Stimulated activated CD8-positive, alpha-beta memory T cell treated with anti-CD3 and anti-CD28 coated beads, Interleukin-15, amount 100 ng/mL, for 48 hours (primary cell): ENCODE data around the gene DDIT4.
"Not testable (repeated sequence)": the region's sequence is repeated elsewhere in the genome, so short reads cannot be mapped to it uniquely, and the experiment has no call there.

Experiments
- DNase-seq, 2 donors: peaks; one replicate each; pipeline ENCODE4 v3.0.0-alpha.2; 2020; ENCODE audit warnings: low read depth in 2 of 2

Gene DDIT4

DNA sequence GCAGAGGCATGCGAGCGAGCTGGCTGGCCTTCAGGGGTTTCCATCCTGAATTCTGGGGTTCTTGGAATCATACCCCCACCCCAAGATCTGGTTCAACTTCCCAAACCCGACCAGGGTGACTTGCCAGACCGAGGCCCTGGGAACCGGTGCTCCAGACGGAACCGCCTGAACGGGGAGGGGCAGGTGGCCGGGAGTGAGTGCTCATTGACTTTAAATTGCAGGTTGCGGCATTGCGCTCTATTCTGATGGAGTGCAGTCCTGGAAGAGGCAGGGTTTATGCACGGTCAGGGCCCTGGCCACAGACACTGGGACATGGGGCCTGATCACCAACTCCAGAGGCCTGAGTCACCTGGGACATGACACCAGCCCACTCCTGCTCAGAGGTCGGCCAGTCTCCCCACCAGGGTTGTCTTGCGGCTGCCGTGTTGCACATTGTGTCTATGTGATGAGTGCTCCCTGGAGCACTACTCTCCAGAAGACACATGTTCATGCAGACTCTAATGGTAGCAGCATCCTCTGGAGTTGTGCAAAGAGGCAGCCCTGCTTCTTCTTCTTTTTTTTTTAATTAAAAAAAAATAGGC is 5.8 kb upstream of the DDIT4 start:
- DNase-seq: no peak

DNA sequence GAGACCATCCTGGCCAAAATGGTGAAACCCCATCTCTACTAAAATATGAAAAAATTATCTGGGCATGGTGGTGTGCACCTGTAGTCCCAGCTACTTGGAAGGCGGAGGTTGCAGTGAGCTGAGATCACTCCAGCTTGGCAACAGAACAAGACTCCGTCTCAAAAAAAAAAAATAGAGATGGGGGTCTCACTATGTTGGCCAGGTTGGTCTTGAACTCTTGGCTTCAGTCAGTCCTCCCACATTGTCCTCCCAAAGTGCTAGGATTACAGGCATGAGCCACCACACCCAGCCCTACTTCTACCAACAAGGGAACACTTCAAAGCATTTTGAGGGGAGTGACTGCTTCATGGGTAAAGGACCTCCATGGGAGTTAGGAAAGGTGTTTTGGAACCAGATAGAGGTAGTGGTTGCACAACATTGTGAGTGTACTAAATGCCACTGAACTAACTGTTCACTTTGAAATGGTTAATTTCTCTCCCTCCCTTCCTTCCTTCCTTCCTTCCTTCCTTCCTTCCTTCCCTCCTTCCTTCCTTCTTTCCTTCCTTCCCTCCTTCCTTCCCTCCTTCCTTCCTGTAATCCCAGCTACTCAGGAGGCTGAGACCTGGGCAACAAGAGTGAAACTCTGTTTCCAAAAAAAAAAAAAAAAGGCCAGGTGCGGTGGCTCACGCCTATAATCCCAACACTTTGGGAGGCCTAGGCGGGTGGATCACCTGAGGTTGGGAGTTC is 5.1 kb upstream of the DDIT4 start:
- DNase-seq: not testable (repeated sequence)

DNA sequence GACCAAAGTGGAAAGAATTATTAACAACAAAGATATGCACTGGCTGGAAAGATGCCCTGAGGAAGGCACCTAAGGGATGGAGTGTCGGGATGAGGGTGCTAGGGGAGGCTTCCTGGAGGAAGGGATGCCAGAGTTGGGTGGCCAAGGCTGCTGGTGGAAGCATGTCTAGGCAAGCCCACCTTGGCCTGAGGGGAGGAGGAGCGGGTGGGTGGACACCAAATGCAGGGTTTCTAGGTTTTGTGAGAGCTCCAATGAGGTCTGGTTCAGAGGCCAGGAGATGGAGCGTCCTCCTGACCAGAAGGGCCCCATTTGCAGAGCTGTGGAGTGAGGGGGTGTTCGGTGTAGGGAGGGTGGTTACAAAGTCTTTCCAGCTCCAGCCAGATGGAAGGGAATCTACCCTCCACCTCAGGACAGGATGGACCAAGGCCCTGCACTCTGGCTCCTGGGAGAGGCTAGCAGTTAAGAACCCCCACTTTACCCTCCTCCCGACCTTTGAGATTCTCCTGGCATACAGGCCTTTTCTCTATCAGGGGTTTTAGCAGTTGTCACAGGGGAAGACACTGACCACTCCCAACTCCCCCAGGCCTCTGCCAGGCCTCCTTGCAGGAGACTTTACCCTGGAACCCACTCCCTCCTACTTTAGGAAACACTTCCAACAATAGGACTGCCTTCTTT is 3.0 kb upstream of the DDIT4 start:
- DNase-seq: no peak

DNA sequence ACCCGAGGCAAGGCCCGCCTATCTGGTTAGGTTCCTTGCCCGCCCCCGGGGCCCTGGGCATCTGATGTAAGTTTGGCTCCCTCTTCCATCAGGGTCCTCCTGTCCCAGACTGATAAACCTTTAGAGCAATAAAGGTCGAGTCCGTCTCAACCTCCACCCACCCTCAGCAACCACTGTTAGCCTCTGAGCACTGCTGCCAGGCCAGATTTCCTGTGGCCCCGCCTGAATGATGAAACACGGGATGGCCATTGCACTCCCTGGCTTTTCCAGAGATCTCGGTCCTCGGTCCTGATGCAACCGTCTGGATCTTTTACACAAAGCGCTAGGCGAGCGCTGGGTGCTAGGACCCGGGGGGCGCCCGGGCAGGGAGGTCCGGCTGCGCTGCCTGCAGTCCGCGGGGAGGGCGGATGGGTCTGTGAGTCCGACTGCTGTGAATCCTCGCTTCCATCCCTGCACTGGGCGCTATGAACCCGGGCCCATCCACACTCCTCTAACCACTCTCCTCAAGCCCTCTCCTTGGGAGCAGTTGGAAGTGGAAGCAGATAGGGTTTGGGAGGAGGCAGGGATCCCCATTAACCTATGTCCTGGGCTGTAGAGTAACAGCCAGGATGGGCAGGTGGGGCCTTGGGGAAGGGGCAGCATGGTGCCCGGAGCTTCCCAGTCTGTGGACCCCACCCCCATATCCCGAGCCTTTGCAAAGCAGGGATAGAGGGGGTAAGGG is 875 bp upstream of the DDIT4 start:
- peak in 1 of 2 donors; percentile 62 for DNase-seq

DNA sequence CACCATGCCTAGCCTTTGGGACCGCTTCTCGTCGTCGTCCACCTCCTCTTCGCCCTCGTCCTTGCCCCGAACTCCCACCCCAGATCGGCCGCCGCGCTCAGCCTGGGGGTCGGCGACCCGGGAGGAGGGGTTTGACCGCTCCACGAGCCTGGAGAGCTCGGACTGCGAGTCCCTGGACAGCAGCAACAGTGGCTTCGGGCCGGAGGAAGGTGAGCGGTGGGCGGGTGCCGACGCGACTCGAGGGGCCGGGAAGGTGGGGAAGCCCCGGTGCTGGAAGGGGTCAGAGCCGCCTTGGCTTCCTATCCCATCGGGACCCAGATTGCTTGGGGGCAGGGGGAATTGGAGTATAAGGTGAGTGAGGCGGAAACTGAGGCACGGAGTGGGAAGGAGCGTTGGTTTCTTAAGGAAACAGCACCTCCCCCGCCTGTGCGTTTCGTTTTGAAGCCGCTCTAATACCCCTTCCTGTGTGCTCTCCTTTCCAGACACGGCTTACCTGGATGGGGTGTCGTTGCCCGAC is 547 bp downstream of the DDIT4 start:
- DNase-seq: no peak

- DNase-seq: no peak
Observed at GRCh38 chr10:72274730-72275350, 1.1 kb downstream of the DDIT4 start.

- DNase-seq: no peak
Observed at GRCh38 chr10:72275351-72276012, 1.8 kb downstream of the DDIT4 start.

DNA sequence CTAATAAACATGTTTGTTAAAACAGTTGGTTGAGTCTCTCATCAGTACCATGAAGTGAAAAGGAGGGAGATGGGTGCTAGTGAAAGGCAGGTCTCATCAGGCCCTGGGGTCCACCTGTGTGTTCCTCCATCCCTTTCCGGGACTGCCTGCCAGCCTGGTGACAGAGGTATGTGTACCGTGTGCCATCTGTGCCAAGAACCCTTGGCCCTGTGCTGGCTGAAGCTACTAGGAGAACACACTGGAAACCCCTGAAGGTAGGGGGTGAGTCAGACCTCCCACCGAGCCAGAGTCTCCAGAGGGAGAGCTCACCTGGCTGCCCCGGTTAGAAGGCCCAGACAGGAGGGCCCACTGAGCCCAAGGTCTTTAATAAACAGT is 2.3 kb downstream of the DDIT4 start:
- no peak for DNase-seq

- DNase-seq: no peak
Observed at GRCh38 chr10:72276421-72277339, 3.0 kb downstream of the DDIT4 start.

DNA sequence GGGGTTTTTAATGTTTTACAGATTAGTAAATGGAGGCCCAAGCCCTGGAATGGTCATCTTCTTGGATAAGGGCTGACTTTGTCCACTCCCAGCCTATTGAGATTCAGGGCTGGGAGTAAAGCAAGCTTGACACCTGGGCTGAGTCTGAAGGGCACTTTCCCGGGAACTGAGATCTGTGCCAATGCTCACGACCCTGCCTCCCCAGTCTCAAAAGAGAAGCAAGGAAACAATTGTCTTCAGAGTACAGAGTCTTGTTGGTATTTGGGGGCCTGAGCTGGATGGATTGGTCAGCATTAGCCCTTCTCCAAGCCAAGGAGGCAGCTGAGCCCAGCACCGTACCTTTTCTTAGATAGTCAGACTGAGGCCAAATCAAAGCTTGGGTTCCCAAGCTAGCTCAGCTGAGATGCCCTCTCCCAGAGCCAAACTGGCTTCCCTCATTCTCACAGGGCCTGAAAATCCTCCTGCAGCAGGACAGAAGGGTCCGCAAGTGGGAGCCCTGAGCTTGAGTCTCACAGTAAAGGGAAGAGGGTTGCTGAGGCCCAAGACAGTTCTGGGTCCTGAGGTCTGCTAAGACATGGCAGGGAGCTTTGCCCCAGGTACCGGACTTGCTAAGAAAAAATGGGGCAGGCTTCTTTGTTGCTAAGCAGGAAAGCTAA is 3.7 kb downstream of the DDIT4 start:
- DNase-seq: no peak

GRCh38 chr10:72277996-72278667 is 4.4 kb downstream of the DDIT4 start:
- DNase-seq: no peak

GRCh38 chr10:72278668-72279393 is 5.1 kb downstream of the DDIT4 start:
- DNase-seq: no peak

- DNase-seq: not testable (repeated sequence)
Observed at GRCh38 chr10:72279587-72279986, 5.9 kb downstream of the DDIT4 start.

DNA sequence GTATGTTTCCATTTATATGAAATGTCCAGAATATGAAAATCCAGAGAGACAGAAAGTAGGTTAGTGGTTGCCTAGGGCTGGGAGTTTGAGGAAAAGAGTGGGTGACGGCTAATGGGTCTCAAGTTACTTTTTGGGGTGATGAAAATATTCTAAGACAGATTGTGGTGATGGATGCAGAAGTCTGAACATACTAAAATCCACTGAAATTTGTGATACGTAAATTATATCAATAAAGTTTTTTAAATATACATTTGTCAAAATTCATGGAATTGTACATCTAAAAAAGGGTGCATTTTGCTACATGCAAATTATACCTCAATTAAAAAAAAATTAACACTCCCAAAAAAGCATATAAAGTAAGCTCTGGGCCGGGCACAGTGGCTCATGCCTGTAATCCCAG is 9.4 kb downstream of the DDIT4 start:
- DNase-seq: no peak

GRCh38 chr10:72285972-72286521 is 12.3 kb downstream of the DDIT4 start:
- DNase-seq: no peak

- DNase-seq: no peak
Observed at GRCh38 chr10:72291019-72291532, 17.4 kb downstream of the DDIT4 start.

- DNase-seq: peak; percentile 70 to 76
Observed at GRCh38 chr10:72292223-72292691, 18.5 kb downstream of the DDIT4 start.
